SK-N-SH treated with all-trans-retinoic acid at 6 μM for 48 hours (cell line): Measurements from ENCODE around the gene PPP2R1A.

Source experiments
- ATAC-seq: fragments of 200-7000 bp; cut with Tn5 transposase; 3 replicates; pipeline ENCODE4 v1.9.1; 2020; ENCODE audit warnings: mild to moderate bottlenecking, moderate library complexity
- ARNTL ChIP-seq: fragments of 450-650 bp; formaldehyde crosslinking; IDR thresholded peaks from 2 replicates; pipeline ENCODE4 v1.5.0; 2020; ENCODE audit warnings: low read depth, mild to moderate bottlenecking, moderate library complexity, borderline replicate concordance
- BACH2 ChIP-seq: fragments of 250-450 bp; sonication (Bioruptor Pico); IDR thresholded peaks from 2 replicates; pipeline ENCODE4 v1.9.0; 2021; ENCODE audit warnings: mild to moderate bottlenecking, borderline replicate concordance
- CSDC2 ChIP-seq: fragments of 250-450 bp; sonication (Bioruptor Pico); IDR thresholded peaks from 2 replicates; pipeline ENCODE4 v1.5.0; 2020; ENCODE audit warnings: mild to moderate bottlenecking, moderate library complexity
- ESRRG ChIP-seq: fragments of 250-450 bp; sonication (Bioruptor Pico); IDR thresholded peaks from 2 replicates; pipeline ENCODE4 v1.6.1; 2021; ENCODE audit warnings: mild to moderate bottlenecking
- GLIS3 ChIP-seq: fragments of 250-450 bp; sonication (Bioruptor Pico); IDR thresholded peaks from 2 replicates; pipeline ENCODE4 v1.5.0; 2020; ENCODE audit warnings: mild to moderate bottlenecking, moderate library complexity
- ISL1 ChIP-seq: fragments of 250-450 bp; sonication (Bioruptor Pico); IDR thresholded peaks from 2 replicates; pipeline ENCODE4 v2.1.2; 2022; ENCODE audit warnings: mild to moderate bottlenecking, moderate library complexity
- OSR1 ChIP-seq: fragments of 250-450 bp; sonication (Bioruptor Pico); IDR thresholded peaks from 2 replicates; pipeline ENCODE4 v1.8.0; 2022; ENCODE audit warnings: moderate library complexity, mild to moderate bottlenecking, inconsistent platforms
- PPARA ChIP-seq: fragments of 250-450 bp; sonication (Bioruptor Pico); IDR thresholded peaks from 2 replicates; pipeline ENCODE4 v1.5.0; 2020; ENCODE audit warnings: mild to moderate bottlenecking, borderline replicate concordance
- RARB ChIP-seq: fragments of 250-450 bp; sonication (Bioruptor Pico); IDR thresholded peaks from 2 replicates; pipeline ENCODE4 v1.8.0; 2021; ENCODE audit warnings: mild to moderate bottlenecking, moderate library complexity
- TOX ChIP-seq: fragments of 250-450 bp; sonication (Bioruptor Pico); IDR thresholded peaks from 2 replicates; pipeline ENCODE4 v1.8.0; 2021; ENCODE audit warnings: mild to moderate bottlenecking, moderate library complexity, borderline replicate concordance
- ZC3H10 ChIP-seq: fragments of 250-450 bp; sonication (Bioruptor Pico); IDR thresholded peaks from 2 replicates; pipeline ENCODE4 v1.5.1; 2021; ENCODE audit warnings: mild to moderate bottlenecking, moderate library complexity
- ZFP3 ChIP-seq: fragments of 250-450 bp; sonication (Bioruptor Pico); IDR thresholded peaks from 2 replicates; pipeline ENCODE4 v1.5.0; 2020; ENCODE audit warnings: mild to moderate bottlenecking, moderate library complexity
- ZFP30 ChIP-seq: fragments of 450-650 bp; formaldehyde crosslinking; IDR thresholded peaks from 2 replicates; pipeline ENCODE4 v1.5.0; 2022; ENCODE audit warnings: mild to moderate bottlenecking, moderate library complexity
- ZNF565 ChIP-seq: fragments of 450-650 bp; formaldehyde crosslinking; conservative IDR thresholded peaks from 2 replicates; pipeline ENCODE4 v1.5.0; 2020; ENCODE audit warnings: low read depth, mild to moderate bottlenecking, moderate library complexity
- ZNF8 ChIP-seq: fragments of 450-650 bp; formaldehyde crosslinking; IDR thresholded peaks from 2 replicates; pipeline ENCODE4 v1.5.0; 2020; ENCODE audit warnings: mild to moderate bottlenecking, moderate library complexity
- TF ChIP-seq, protein P1 (sequence below): fragments of 250-450 bp; sonication (Bioruptor Pico); IDR thresholded peaks from 2 replicates; pipeline ENCODE4 v1.5.1; 2020; ENCODE audit warnings: low read depth, mild to moderate bottlenecking, moderate library complexity
- TF ChIP-seq, protein P2 (sequence below): fragments of 250-450 bp; sonication (Bioruptor Pico); IDR thresholded peaks from 2 replicates; pipeline ENCODE4 v1.5.0; 2020; ENCODE audit warnings: mild to moderate bottlenecking, moderate library complexity
- TF ChIP-seq, protein P3 (sequence below): fragments of 250-450 bp; sonication (Bioruptor Pico); IDR thresholded peaks from 2 replicates; pipeline ENCODE4 v1.8.0; 2021; ENCODE audit warnings: low read depth, mild to moderate bottlenecking, moderate library complexity, borderline replicate concordance
- TF ChIP-seq, protein P4 (sequence below): fragments of 250-450 bp; sonication (Bioruptor Pico); IDR thresholded peaks from 2 replicates; pipeline ENCODE4 v1.8.0; 2020; ENCODE audit warnings: mild to moderate bottlenecking, moderate library complexity, borderline replicate concordance

PPP2R1A gene

GRCh38 chr19:52214241-52214640 is 24.4 kb downstream of the PPP2R1A start:
- TF ChIP-seq TOX (CRISPR knock-in tag): no peak
- TF ChIP-seq ARNTL (CRISPR knock-in tag): no peak
- no peak for TF ChIP-seq ZC3H10
- no peak for TF ChIP-seq ZFP3 (CRISPR knock-in tag)
- TF ChIP-seq, protein P1, sequence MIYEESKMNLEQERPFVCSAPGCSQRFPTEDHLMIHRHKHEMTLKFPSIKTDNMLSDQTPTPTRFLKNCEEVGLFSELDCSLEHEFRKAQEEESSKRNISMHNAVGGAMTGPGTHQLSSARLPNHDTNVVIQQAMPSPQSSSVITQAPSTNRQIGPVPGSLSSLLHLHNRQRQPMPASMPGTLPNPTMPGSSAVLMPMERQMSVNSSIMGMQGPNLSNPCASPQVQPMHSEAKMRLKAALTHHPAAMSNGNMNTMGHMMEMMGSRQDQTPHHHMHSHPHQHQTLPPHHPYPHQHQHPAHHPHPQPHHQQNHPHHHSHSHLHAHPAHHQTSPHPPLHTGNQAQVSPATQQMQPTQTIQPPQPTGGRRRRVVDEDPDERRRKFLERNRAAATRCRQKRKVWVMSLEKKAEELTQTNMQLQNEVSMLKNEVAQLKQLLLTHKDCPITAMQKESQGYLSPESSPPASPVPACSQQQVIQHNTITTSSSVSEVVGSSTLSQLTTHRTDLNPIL: no peak
- TF ChIP-seq, protein P2, sequence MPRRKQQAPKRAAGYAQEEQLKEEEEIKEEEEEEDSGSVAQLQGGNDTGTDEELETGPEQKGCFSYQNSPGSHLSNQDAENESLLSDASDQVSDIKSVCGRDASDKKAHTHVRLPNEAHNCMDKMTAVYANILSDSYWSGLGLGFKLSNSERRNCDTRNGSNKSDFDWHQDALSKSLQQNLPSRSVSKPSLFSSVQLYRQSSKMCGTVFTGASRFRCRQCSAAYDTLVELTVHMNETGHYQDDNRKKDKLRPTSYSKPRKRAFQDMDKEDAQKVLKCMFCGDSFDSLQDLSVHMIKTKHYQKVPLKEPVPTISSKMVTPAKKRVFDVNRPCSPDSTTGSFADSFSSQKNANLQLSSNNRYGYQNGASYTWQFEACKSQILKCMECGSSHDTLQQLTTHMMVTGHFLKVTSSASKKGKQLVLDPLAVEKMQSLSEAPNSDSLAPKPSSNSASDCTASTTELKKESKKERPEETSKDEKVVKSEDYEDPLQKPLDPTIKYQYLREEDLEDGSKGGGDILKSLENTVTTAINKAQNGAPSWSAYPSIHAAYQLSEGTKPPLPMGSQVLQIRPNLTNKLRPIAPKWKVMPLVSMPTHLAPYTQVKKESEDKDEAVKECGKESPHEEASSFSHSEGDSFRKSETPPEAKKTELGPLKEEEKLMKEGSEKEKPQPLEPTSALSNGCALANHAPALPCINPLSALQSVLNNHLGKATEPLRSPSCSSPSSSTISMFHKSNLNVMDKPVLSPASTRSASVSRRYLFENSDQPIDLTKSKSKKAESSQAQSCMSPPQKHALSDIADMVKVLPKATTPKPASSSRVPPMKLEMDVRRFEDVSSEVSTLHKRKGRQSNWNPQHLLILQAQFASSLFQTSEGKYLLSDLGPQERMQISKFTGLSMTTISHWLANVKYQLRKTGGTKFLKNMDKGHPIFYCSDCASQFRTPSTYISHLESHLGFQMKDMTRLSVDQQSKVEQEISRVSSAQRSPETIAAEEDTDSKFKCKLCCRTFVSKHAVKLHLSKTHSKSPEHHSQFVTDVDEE (CRISPR knock-in tag): no peak
- ATAC-seq: no peak

- no peak for TF ChIP-seq ZNF8 (CRISPR knock-in tag)
- TF ChIP-seq, protein P1: no peak
- TF ChIP-seq RARB (CRISPR knock-in tag): no peak
- TF ChIP-seq, protein P2 (CRISPR knock-in tag): no peak
- TF ChIP-seq ZNF565 (CRISPR knock-in tag): no peak
- no peak for TF ChIP-seq ESRRG (CRISPR knock-in tag)
- TF ChIP-seq ZFP30 (CRISPR knock-in tag): no peak
- no peak for TF ChIP-seq BACH2 (CRISPR knock-in tag)
- no peak for TF ChIP-seq OSR1 (CRISPR knock-in tag)
- no peak for TF ChIP-seq GLIS3 (CRISPR knock-in tag)
- TF ChIP-seq PPARA: no peak
- ATAC-seq: no peak
Observed at GRCh38 chr19:52216401-52216800, 26.5 kb downstream of the PPP2R1A start.

DNA sequence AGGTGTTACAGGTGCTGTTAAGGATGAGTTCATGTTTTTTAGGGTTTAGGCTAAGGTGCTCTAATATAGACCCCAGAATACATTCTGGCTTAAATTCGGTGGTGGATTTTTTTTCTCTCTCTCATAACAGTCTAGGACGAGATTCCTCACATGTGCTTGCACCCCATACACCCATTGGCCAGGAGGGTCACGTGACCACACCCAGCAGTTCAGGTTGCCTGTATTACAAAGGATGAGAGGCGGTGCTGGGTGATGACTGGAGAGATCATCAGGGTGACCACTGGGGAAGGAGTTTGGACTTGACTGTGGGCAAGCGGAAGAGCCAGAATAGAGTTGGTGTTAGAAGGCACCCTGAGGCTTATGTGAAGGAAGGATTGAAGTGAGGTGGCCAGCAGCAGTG is 27.7 kb downstream of the PPP2R1A start:
- TF ChIP-seq ISL1 (CRISPR knock-in tag): no peak
- no peak for ATAC-seq

GRCh38 chr19:52219611-52220010 is 29.8 kb downstream of the PPP2R1A start:
- no peak for ATAC-seq
- TF ChIP-seq, protein P2 (CRISPR knock-in tag): no peak
- TF ChIP-seq, protein P3, sequence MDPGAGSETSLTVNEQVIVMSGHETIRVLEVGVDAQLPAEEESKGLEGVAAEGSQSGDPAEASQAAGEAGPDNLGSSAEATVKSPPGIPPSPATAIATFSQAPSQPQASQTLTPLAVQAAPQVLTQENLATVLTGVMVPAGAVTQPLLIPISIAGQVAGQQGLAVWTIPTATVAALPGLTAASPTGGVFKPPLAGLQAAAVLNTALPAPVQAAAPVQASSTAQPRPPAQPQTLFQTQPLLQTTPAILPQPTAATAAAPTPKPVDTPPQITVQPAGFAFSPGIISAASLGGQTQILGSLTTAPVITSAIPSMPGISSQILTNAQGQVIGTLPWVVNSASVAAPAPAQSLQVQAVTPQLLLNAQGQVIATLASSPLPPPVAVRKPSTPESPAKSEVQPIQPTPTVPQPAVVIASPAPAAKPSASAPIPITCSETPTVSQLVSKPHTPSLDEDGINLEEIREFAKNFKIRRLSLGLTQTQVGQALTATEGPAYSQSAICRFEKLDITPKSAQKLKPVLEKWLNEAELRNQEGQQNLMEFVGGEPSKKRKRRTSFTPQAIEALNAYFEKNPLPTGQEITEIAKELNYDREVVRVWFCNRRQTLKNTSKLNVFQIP (CRISPR knock-in tag): no peak
- TF ChIP-seq ZFP3 (CRISPR knock-in tag) (no peak), ZFP30 (CRISPR knock-in tag) (no peak), OSR1 (CRISPR knock-in tag) (no peak), CSDC2 (CRISPR knock-in tag) (no peak), ZNF8 (CRISPR knock-in tag) (no peak), ARNTL (CRISPR knock-in tag) (no peak)
- TF ChIP-seq, protein P4, sequence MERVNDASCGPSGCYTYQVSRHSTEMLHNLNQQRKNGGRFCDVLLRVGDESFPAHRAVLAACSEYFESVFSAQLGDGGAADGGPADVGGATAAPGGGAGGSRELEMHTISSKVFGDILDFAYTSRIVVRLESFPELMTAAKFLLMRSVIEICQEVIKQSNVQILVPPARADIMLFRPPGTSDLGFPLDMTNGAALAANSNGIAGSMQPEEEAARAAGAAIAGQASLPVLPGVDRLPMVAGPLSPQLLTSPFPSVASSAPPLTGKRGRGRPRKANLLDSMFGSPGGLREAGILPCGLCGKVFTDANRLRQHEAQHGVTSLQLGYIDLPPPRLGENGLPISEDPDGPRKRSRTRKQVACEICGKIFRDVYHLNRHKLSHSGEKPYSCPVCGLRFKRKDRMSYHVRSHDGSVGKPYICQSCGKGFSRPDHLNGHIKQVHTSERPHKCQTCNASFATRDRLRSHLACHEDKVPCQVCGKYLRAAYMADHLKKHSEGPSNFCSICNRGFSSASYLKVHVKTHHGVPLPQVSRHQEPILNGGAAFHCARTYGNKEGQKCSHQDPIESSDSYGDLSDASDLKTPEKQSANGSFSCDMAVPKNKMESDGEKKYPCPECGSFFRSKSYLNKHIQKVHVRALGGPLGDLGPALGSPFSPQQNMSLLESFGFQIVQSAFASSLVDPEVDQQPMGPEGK (CRISPR knock-in tag): no peak
